Measurements from ENCODE around the gene MMRN2.
"Not testable (repeated sequence)": the region's sequence is repeated elsewhere in the genome, so short reads cannot be mapped to it uniquely, and the experiment has no call there.

Gene MMRN2

DNA sequence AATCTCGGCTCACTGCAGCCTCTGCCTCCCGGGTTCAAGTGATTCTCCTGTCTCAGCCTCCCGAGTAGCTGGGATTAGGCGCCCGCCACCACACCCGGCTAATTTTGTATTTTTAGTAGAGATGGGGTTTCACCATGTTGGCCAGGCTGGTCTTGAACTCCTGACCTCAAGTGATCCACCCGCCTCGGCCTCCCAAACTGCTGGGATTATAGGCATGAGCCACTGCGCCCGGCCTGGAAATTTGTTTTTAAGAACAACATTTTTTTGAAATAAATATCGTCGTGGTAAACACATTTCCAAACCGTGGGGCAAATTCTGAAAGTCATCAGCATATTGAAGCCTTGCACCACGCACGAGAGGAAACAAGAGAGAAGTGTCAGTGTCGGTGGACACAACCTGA, 17.3 kb downstream of the MMRN2 start:
- H3K4me3 ChIP-seq (ENCODE audit: low read length); H3K36me3 ChIP-seq (ENCODE audit: control insufficient read depth, insufficient read depth, low read length); H4K5ac ChIP-seq (ENCODE audit: low read length); H2BK5ac ChIP-seq (ENCODE audit: low read length); H3K56ac ChIP-seq (ENCODE audit: low read length); H3K18ac ChIP-seq (ENCODE audit: low read length); H3K4me2 ChIP-seq (ENCODE audit: low read length); DNase-seq; H4K8ac ChIP-seq (ENCODE audit: low read depth, low read length); H3K27me3 ChIP-seq (ENCODE audit: insufficient read depth, low read length, poor library complexity); H3K9ac ChIP-seq (ENCODE audit: low read length); H3K27ac ChIP-seq (ENCODE audit: low read depth, low read length); H3K4ac ChIP-seq (ENCODE audit: low read depth, low read length); H2BK15ac ChIP-seq (replicated peaks; ENCODE audit: low read depth); H3K4me1 ChIP-seq (ENCODE audit: control insufficient read depth, low read depth, low read length); H2BK120ac ChIP-seq (ENCODE audit: low read depth, low read length); H3K23ac ChIP-seq (ENCODE audit: low read length); H3K79me1 ChIP-seq (ENCODE audit: low read length); H3K79me2 ChIP-seq (ENCODE audit: control insufficient read depth, insufficient read depth, low read length): not testable (repeated sequence)
- WGBS (ENCODE audit: extremely low coverage, insufficient coverage, low lambda C conversion rate), result no CpG with 5 or more reads among the region's 16 CpGs
- peak overlapping the region; percentile 28 for H2AK5ac ChIP-seq (ENCODE audit: low read length)

GRCh38 chr10:86938260-86938659, 19.2 kb downstream of the MMRN2 start:
- H3K36me3 ChIP-seq (ENCODE audit: control insufficient read depth, insufficient read depth, low read length), result no peaks in the 10 kb centered on the region
- no peak overlapping the region for H4K5ac ChIP-seq (ENCODE audit: low read length)
- H3K4me2 ChIP-seq (ENCODE audit: low read length), result no peak overlapping the region
- no peak overlapping the region for H2BK15ac ChIP-seq (replicated peaks; ENCODE audit: low read depth)
- no peak overlapping the region for H3K27ac ChIP-seq (ENCODE audit: low read depth, low read length)
- no peaks in the 10 kb centered on the region for H3K79me1 ChIP-seq (ENCODE audit: low read length)
- no peaks in the 10 kb centered on the region for H3K4me1 ChIP-seq (ENCODE audit: control insufficient read depth, low read depth, low read length)
- no peak for DNase-seq
- no peak overlapping the region for H3K56ac ChIP-seq (ENCODE audit: low read length)
- H3K79me2 ChIP-seq (ENCODE audit: control insufficient read depth, insufficient read depth, low read length), result no peaks in the 10 kb centered on the region
- WGBS (ENCODE audit: extremely low coverage, insufficient coverage, low lambda C conversion rate), result no CpG with 5 or more reads among the region's 2 CpGs
- no peak overlapping the region for H2BK5ac ChIP-seq (ENCODE audit: low read length)
- no peak overlapping the region for H3K18ac ChIP-seq (ENCODE audit: low read length)
- no peak overlapping the region for H3K23ac ChIP-seq (ENCODE audit: low read length)
- H4K8ac ChIP-seq (ENCODE audit: low read depth, low read length), result no peak overlapping the region
- no peak overlapping the region for H3K9ac ChIP-seq (ENCODE audit: low read length)
- H3K4me3 ChIP-seq (ENCODE audit: low read length), result no peak overlapping the region
- H2AK5ac ChIP-seq (ENCODE audit: low read length), result no peak overlapping the region
- no peak overlapping the region for H3K4ac ChIP-seq (ENCODE audit: low read depth, low read length)
- no peak overlapping the region for H2BK120ac ChIP-seq (ENCODE audit: low read depth, low read length)
- H3K27me3 ChIP-seq (ENCODE audit: insufficient read depth, low read length, poor library complexity), result no peaks in the 10 kb centered on the region

DNA sequence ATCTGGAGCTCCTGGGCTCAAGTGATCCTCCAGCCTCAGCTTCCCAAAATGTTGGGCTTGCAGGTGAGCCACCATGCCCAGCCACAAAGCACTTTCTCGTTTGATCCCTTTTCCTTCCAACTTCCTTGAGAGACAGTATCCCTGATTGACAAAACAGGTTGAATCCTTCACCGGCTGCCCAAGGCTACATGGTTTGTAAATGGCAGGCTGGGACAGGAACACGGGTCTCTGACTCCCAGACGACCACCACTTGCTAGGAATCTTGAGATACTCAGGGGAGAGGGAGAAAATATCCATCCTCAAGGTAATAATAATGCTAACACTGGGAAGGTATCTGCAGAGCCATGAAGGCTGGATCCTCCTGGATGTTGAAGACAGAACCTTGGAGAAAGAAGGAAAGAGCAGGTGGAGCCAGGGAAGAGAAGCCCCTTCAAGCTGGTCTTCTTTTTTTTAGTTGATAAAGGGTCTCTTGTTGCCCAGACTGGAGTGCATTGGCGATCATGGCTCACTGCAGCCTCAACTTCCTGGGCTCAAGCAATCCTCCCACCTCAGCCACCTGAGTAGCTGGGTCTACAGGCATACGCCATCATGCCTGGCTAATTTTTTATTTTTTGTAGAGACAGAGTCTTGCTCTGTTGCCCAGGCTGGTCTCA, 19.8 kb downstream of the MMRN2 start:
- Histone ChIP-seq H3K4ac (ENCODE audit: low read depth, low read length) (no peak overlapping the region), H2AK5ac (ENCODE audit: low read length) (no peak overlapping the region), H3K27ac (ENCODE audit: low read depth, low read length) (no peak overlapping the region), H2BK15ac (replicated peaks; ENCODE audit: low read depth) (no peak overlapping the region), H4K8ac (ENCODE audit: low read depth, low read length) (no peak overlapping the region), H3K56ac (ENCODE audit: low read length) (no peak overlapping the region), H3K79me1 (ENCODE audit: low read length) (no peaks in the 10 kb centered on the region), H3K9ac (ENCODE audit: low read length) (no peak overlapping the region), H3K36me3 (ENCODE audit: control insufficient read depth, insufficient read depth, low read length) (no peaks in the 10 kb centered on the region), H3K18ac (ENCODE audit: low read length) (no peak overlapping the region), H2BK120ac (ENCODE audit: low read depth, low read length) (no peak overlapping the region), H3K4me1 (ENCODE audit: control insufficient read depth, low read depth, low read length) (no peaks in the 10 kb centered on the region), H4K5ac (ENCODE audit: low read length) (no peak overlapping the region), H3K23ac (ENCODE audit: low read length) (no peak overlapping the region), H3K4me2 (ENCODE audit: low read length) (no peak overlapping the region), H3K79me2 (ENCODE audit: control insufficient read depth, insufficient read depth, low read length) (no peaks in the 10 kb centered on the region), H3K4me3 (ENCODE audit: low read length) (no peak overlapping the region), H3K27me3 (ENCODE audit: insufficient read depth, low read length, poor library complexity) (no peaks in the 10 kb centered on the region), H2BK5ac (ENCODE audit: low read length) (no peak overlapping the region)
- WGBS (ENCODE audit: extremely low coverage, insufficient coverage, low lambda C conversion rate), result no CpG with 5 or more reads among the region's 6 CpGs
- DNase-seq, result no peak

GRCh38 chr10:86936661-86937501, 20.5 kb downstream of the MMRN2 start:
- no peak overlapping the region for H3K56ac ChIP-seq (ENCODE audit: low read length)
- no peak overlapping the region for H3K4me3 ChIP-seq (ENCODE audit: low read length)
- H2BK120ac ChIP-seq (ENCODE audit: low read depth, low read length), result no peak overlapping the region
- H4K8ac ChIP-seq (ENCODE audit: low read depth, low read length), result no peak overlapping the region
- WGBS (ENCODE audit: extremely low coverage, insufficient coverage, low lambda C conversion rate), result no CpG with 5 or more reads among the region's 13 CpGs
- no peaks in the 10 kb centered on the region for H3K27me3 ChIP-seq (ENCODE audit: insufficient read depth, low read length, poor library complexity)
- no peak overlapping the region for H3K23ac ChIP-seq (ENCODE audit: low read length)
- H4K5ac ChIP-seq (ENCODE audit: low read length), result no peak overlapping the region
- H3K9ac ChIP-seq (ENCODE audit: low read length), result no peak overlapping the region
- H3K4me1 ChIP-seq (ENCODE audit: control insufficient read depth, low read depth, low read length), result no peaks in the 10 kb centered on the region
- H3K18ac ChIP-seq (ENCODE audit: low read length), result no peak overlapping the region
- no peak overlapping the region for H2BK15ac ChIP-seq (replicated peaks; ENCODE audit: low read depth)
- H3K79me1 ChIP-seq (ENCODE audit: low read length), result no peaks in the 10 kb centered on the region
- DNase-seq, result no peak
- no peak overlapping the region for H3K4ac ChIP-seq (ENCODE audit: low read depth, low read length)
- H3K27ac ChIP-seq (ENCODE audit: low read depth, low read length), result no peak overlapping the region
- H3K4me2 ChIP-seq (ENCODE audit: low read length), result no peak overlapping the region
- no peak overlapping the region for H2AK5ac ChIP-seq (ENCODE audit: low read length)
- no peaks in the 10 kb centered on the region for H3K36me3 ChIP-seq (ENCODE audit: control insufficient read depth, insufficient read depth, low read length)
- H3K79me2 ChIP-seq (ENCODE audit: control insufficient read depth, insufficient read depth, low read length), result no peaks in the 10 kb centered on the region
- no peak overlapping the region for H2BK5ac ChIP-seq (ENCODE audit: low read length)

GRCh38 chr10:86934162-86934711, 23.2 kb downstream of the MMRN2 start:
- no CpG with 5 or more reads among the region's 6 CpGs for WGBS (ENCODE audit: extremely low coverage, insufficient coverage, low lambda C conversion rate)
- not testable (repeated sequence) for H3K4me1 ChIP-seq (ENCODE audit: control insufficient read depth, low read depth, low read length); H3K4me2 ChIP-seq (ENCODE audit: low read length)

More at GRCh38 chr10:86934162-86934711, 23.2 kb downstream of the MMRN2 start:
- H3K79me2 ChIP-seq (ENCODE audit: control insufficient read depth, insufficient read depth, low read length); H3K9ac ChIP-seq (ENCODE audit: low read length); H4K5ac ChIP-seq (ENCODE audit: low read length); H4K8ac ChIP-seq (ENCODE audit: low read depth, low read length); H2BK5ac ChIP-seq (ENCODE audit: low read length); H3K4ac ChIP-seq (ENCODE audit: low read depth, low read length); H3K27ac ChIP-seq (ENCODE audit: low read depth, low read length); H3K27me3 ChIP-seq (ENCODE audit: insufficient read depth, low read length, poor library complexity); H2AK5ac ChIP-seq (ENCODE audit: low read length); H3K18ac ChIP-seq (ENCODE audit: low read length); H3K4me3 ChIP-seq (ENCODE audit: low read length); H3K36me3 ChIP-seq (ENCODE audit: control insufficient read depth, insufficient read depth, low read length); H2BK120ac ChIP-seq (ENCODE audit: low read depth, low read length); H3K56ac ChIP-seq (ENCODE audit: low read length); H3K23ac ChIP-seq (ENCODE audit: low read length); H2BK15ac ChIP-seq (replicated peaks; ENCODE audit: low read depth); H3K79me1 ChIP-seq (ENCODE audit: low read length): not testable (repeated sequence)
- DNase-seq, result peak; percentile 48
